GM12878 (cell line): ENCODE results near the gene OLFML2A. TPM values are rescaled to one million over a fixed set of nuclear protein-coding genes. Genes with fewer than 3 reads are reported as not detected.

Source experiments
- ATAC-seq: fragments of 200-7000 bp; cut with Tn5 transposase; 3 replicates; pipeline ENCODE4 v1.9.1; 2020; ENCODE audit warnings: mild to moderate bottlenecking, moderate library complexity
- BruUV-seq: library from RNA; stranded (reverse); fragments of 400-500 nt; replicated peaks from 2 replicates; lab custom pipeline; 2021; lab: Mats Ljungman, UMichigan
- CTCF ChIA-PET: fragments of 300-600 bp; sonication (Branson Sonifier 250); formaldehyde crosslinking; extraction: SDS; loops from one replicate; lab custom pipeline; 2021; ENCODE audit warnings: inconsistent platforms; lab: Yijun Ruan, JAX
- POLR2A ChIA-PET: fragments of 350-600 bp; formaldehyde crosslinking; extraction: SDS; loops from one replicate; lab custom pipeline; 2021; ENCODE audit warnings: inconsistent platforms; lab: Charles Lee
- RAD21 ChIA-PET: fragments of 300-600 bp; sonication (Branson Sonifier 250); formaldehyde crosslinking; loops from one replicate; lab custom pipeline; 2023; ENCODE audit warnings: antibody characterized with exemption; ENCODE audit not compliant: unreplicated experiment; lab: Charles Lee
- SMC1A ChIA-PET: fragments of 300-600 bp; sonication (Branson Sonifier 250); formaldehyde crosslinking; loops from one replicate; lab custom pipeline; 2023; ENCODE audit not compliant: unreplicated experiment, uncharacterized antibody; lab: Charles Lee
- DNase-seq: peaks from one replicate; pipeline ENCODE4 v3.0.0-alpha.2; 2011; ENCODE audit warnings: low read depth, low spot score
- FAIRE-seq: peaks from 3 replicates; lab custom pipeline; 2011; peaks lifted over from hg19 to GRCh38; lab: Jason Lieb, UNC
- H2AFZ ChIP-seq: 2 replicates; pipeline ENCODE4 v1.6.0; 2011; ENCODE audit warnings: low read depth, low read length, control low read depth; ENCODE audit not compliant: control insufficient read depth
- H3K27ac ChIP-seq: 2 replicates; pipeline ENCODE4 v1.5.1; 2011; ENCODE audit warnings: control low read depth; ENCODE audit not compliant: control insufficient read depth, insufficient read depth
- H3K27me3 ChIP-seq, 2 experiments: replicated peaks in 1 of 2; 2 replicates each; pipeline versions ENCODE4 v1.6.0 to v1.6.1; 2011; ENCODE audit warnings: low read length in 1 of 2; ENCODE audit not compliant: control insufficient read depth in 2 of 2, insufficient read depth in 2 of 2
- H3K36me3 ChIP-seq, 2 experiments: 2 replicates each; pipeline ENCODE4 v1.5.1; 2011; ENCODE audit warnings: low read length in 1 of 2; ENCODE audit not compliant: control insufficient read depth in 2 of 2, insufficient read depth in 2 of 2
- H3K4me1 ChIP-seq: 2 replicates; pipeline ENCODE4 v1.6.1; 2011; ENCODE audit warnings: mild to moderate bottlenecking, low read length, moderate library complexity, mixed read lengths; ENCODE audit not compliant: control insufficient read depth, insufficient read depth
- H3K4me2 ChIP-seq: 2 replicates; pipeline ENCODE4 v1.6.0; 2011; ENCODE audit warnings: control low read depth; ENCODE audit not compliant: control insufficient read depth, insufficient read depth
- H3K4me3 ChIP-seq: fragments of 200-600 bp; sonication (generic); 2 replicates; pipeline ENCODE4 v1.5.1; 2016
- H3K79me2 ChIP-seq: 2 replicates; pipeline ENCODE4 v1.6.0; 2011; ENCODE audit warnings: low read length; ENCODE audit not compliant: control insufficient read depth, insufficient read depth
- H3K9ac ChIP-seq: 2 replicates; pipeline ENCODE4 v1.8.0; 2011; ENCODE audit warnings: low read length, control low read depth, mixed read lengths; ENCODE audit not compliant: control insufficient read depth, insufficient read depth
- H3K9me3 ChIP-seq: replicated peaks from 3 replicates; pipeline ENCODE4 v1.5.1; 2011; ENCODE audit warnings: mild to moderate bottlenecking, low read length; ENCODE audit not compliant: control insufficient read depth, insufficient read depth
- H4K20me1 ChIP-seq: 2 replicates; pipeline ENCODE4 v1.6.0; 2011; ENCODE audit not compliant: control insufficient read depth, insufficient read depth
- BCL11A ChIP-seq: IDR thresholded peaks from 2 replicates; pipeline ENCODE4 v1.6.1; 2011; ENCODE audit warnings: low read depth, low read length
- GATAD2B ChIP-seq: fragments of 450-650 bp; conservative IDR thresholded peaks from 2 replicates; pipeline ENCODE4 v1.6.1; 2017; ENCODE audit warnings: low read depth, mild to moderate bottlenecking, moderate library complexity
- NFXL1 ChIP-seq: fragments of 450-650 bp; IDR thresholded peaks from 2 replicates; pipeline ENCODE4 v1.6.1; 2017; ENCODE audit warnings: antibody characterized with exemption, mild to moderate bottlenecking, borderline replicate concordance
- POLR2AphosphoS5 ChIP-seq: IDR thresholded peaks from 2 replicates; pipeline ENCODE4 v1.6.1; 2011; ENCODE audit warnings: mild to moderate bottlenecking, low read length, inconsistent platforms
- RELA ChIP-seq: fragments of 450-650 bp; IDR thresholded peaks from 2 replicates; pipeline ENCODE4 v1.8.0; 2014; ENCODE audit warnings: borderline replicate concordance; ENCODE audit not compliant: partially characterized antibody
- SIX5 ChIP-seq: IDR thresholded peaks from 2 replicates; pipeline ENCODE4 v1.6.1; 2011; ENCODE audit warnings: mild to moderate bottlenecking, low read depth, low read length, moderate library complexity; ENCODE audit not compliant: severe bottlenecking
- SMARCA5 ChIP-seq: fragments of 450-650 bp; IDR thresholded peaks from 2 replicates; pipeline ENCODE4 v1.6.1; 2017; ENCODE audit warnings: mild to moderate bottlenecking
- SREBF1 ChIP-seq: IDR thresholded peaks from 2 replicates; pipeline ENCODE4 v1.6.1; 2012; ENCODE audit warnings: mild to moderate bottlenecking, low read length
- STAT1 ChIP-seq: fragments of 450-650 bp; conservative IDR thresholded peaks from 2 replicates; pipeline ENCODE4 v1.6.1; 2014; ENCODE audit warnings: antibody characterized with exemption, mild to moderate bottlenecking
- SUZ12 ChIP-seq: fragments of 200-600 bp; sonication (generic); IDR thresholded peaks from one replicate; pipeline ENCODE4 v1.6.1; 2018; ENCODE audit warnings: antibody characterized with exemption, mild to moderate bottlenecking; ENCODE audit not compliant: unreplicated experiment
- WRNIP1 ChIP-seq: IDR thresholded peaks from 2 replicates; pipeline ENCODE4 v1.6.1; 2011; ENCODE audit warnings: low read depth, low read length, improper control_type of control experiment, borderline replicate concordance
- YBX1 ChIP-seq: fragments of 450-650 bp; IDR thresholded peaks from 2 replicates; pipeline ENCODE4 v1.6.1; 2016; ENCODE audit warnings: antibody characterized with exemption
- ZNF24 ChIP-seq: fragments of 450-650 bp; IDR thresholded peaks from 2 replicates; pipeline ENCODE4 v1.6.1; 2017; ENCODE audit warnings: antibody characterized with exemption, mild to moderate bottlenecking
- WGBS: methylation state at CpG from one replicate; pipeline ENCODE4 v1.1.6; 2016; ENCODE audit warnings: low lambda C conversion rate; ENCODE audit not compliant: insufficient replicate concordance, insufficient coverage; ENCODE audit errors: missing lambda C conversion rate; 5-methylcytosine and 5-hydroxymethylcytosine counted together
- in situ Hi-C: fragments of 300-500 bp; cut with MboI; formaldehyde crosslinking; loops from 9 replicates; pipeline ENCODE4 v1.14.3; 2018; ENCODE audit warnings: mixed read lengths
- intact Hi-C: fragments of 100-400 bp; cut with micrococcal nuclease; formaldehyde crosslinking; loops from one replicate; pipeline ENCODE4 v1.14.2; 2022; ENCODE audit not compliant: unreplicated experiment
- polyA plus RNA-seq, 11 experiments: library from polyadenylated mRNA; depleted of rRNA in 4 of 11; unstranded in 6 of 11; stranded (reverse) in 5 of 11; fragments of >200 nt; fragmentation: Nextera tagmentation in 4 of 11; fragmentation: Illumina TruSeq in 1 of 11; extraction: Ambion mirVana in 4 of 11; extraction: Trizol in 1 of 11; gene quantifications; 1 replicate in 1 of 11; 2 replicates in 10 of 11; pipeline versions ENCODE4 v1.2.1 to v1.2.3, GENCODE V29; 2011 to 2016; ENCODE audit warnings: inconsistent platforms in 2 of 11, missing spikeins in 2 of 11, low read depth in 1 of 11
- total RNA-seq, 4 experiments: library from RNA; depleted of rRNA in 3 of 4; stranded (reverse); fragments of >200 nt in 3 of 4; fragmentation: Illumina TruSeq in 1 of 4; extraction: Trizol in 1 of 4; gene quantifications; 2 replicates each; pipeline versions ENCODE4 v1.2.1 to v1.2.3, GENCODE V29; 2013 to 2021
- TF ChIP-seq, protein P1 (sequence below): fragments of 450-650 bp; IDR thresholded peaks from 2 replicates; pipeline ENCODE4 v1.6.1; 2014; ENCODE audit warnings: mild to moderate bottlenecking
- TF ChIP-seq, protein P2 (sequence below): fragments of 450-650 bp; IDR thresholded peaks from 2 replicates; pipeline ENCODE4 v1.6.1; 2017; ENCODE audit warnings: mild to moderate bottlenecking
- TF ChIP-seq, protein P3 (sequence below): fragments of 450-650 bp; IDR thresholded peaks from 2 replicates; pipeline ENCODE4 v1.6.1; 2017; ENCODE audit warnings: borderline replicate concordance

The OLFML2A gene
- total and polyA plus RNA-seq, 10 of the 15 experiments (the other 5 are each of a cell fraction or from before 2014, with no cell fraction given), result 0.02 to 0.13 (median 0.10) TPM; not detected in 4

DNA sequence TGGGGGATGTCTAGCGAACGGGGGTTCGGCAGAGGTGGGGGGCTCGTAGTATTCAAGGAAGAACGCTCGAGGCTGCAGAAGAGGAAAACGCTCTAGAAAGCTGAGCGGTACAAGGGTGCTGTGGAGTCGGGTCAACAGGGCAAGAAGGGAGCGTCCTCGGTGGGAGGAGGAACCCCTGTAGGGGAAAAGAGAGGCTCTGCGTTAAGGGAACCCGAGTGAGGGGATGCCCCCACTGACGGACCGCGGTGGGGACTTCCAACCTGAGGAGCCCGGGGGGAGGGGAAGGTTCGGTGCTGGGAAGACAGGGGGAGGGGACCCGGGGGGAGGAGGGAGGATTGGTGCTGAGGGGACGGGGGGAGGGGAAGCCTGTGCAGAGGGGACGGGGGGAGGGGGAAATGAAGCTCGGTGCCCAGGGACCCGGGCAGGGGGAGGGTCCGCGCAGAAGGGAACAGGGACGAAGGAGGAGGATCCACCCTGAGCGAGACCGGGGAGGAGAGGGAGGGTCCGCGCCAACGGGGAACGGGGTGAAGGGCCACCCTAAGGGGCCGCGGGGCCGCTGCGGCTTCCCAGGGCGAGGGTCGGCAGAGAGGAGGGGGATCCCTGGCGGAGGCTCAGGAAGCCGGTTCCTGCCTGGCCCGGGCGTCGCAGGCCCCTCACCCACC is 6.4 kb upstream of the OLFML2A start (continued):
- peak; percentile 62 for TF ChIP-seq RELA

DNA sequence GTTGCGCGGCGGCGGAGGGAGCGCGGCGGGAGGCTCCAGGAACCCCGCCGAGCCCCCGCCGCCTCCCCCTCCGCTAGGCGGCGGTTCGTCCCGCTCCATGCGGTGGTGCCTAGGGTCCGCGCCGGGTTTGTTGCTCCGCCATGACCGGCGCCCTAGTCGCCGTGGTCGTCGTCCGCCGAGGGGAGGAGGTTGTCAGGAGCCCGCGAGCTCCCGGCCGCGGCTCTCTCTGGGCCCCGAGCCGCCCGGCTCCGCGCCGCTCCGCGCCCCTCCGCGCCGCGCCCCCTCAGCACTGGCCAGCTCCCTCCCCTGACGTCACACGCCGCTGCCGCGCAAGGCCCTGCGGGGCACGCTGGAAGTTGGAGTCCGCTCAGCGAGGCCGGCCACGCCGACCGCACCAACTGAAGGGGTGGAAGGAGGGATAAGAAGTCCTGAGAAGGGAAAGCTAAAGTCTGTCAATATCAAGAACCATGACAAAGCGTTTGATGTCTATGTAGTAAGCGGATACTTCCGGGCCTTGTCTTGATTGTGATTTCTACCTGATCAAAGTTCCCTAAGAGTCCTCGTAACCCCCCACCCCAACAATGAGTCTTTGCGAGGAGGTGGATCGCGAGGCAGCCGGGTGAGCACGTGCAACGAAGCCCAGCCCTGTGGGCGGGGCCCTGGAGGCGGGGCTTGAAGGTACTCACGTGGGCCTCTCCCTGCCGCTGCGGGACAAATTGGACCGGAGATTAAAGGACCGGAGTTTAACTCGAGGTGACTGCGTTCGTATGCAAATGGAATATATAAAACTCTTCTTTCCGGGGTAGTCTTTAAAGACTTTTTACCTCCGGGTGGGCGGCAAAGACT is 5.7 kb upstream of the OLFML2A start, which contains the start of gene NR6A1:
Gene NR6A1 (minus strand): TSS at position 291 of the 846 bp plus-strand sequence.
- peak within 1 kb of the TSS; percentile 100 for H2AFZ ChIP-seq
- ATAC-seq (peak; percentile 88), FAIRE-seq (peak; percentile 73), DNase-seq (peak; percentile 92)
- peaks cover 40% of the 10 kb centered on the region for H3K79me2 ChIP-seq
- BruUV-seq, result no TSS peak
- ChIA-PET POLR2A (interaction anchor here (0.5 to 4.5 kb wide), 10 partner anchors 53 to 470 kb away, joined by 3 to 41 read pairs (median 4); partner anchors contain the start of genes ARPC5L, HSPA5, RPL35 and WDR38), RAD21 (interaction anchor here (0.8 to 6.7 kb wide), 14 partner anchors 7 to 372 kb away, joined by 3 to 180 read pairs (median 6); partner anchors contain the start of genes ARPC5L, RPL35, SCAI and WDR38), SMC1A (interaction anchor here (0.6 to 9.9 kb wide), 11 partner anchors 12 to 591 kb away, joined by 3 to 233 read pairs (median 7); partner anchors contain the start of genes ARPC5L, RPL35, SCAI and WDR38), CTCF (interaction anchor here (0.6 to 16.1 kb wide), 30 partner anchors 9 to 613 kb away, joined by 3 to 575 read pairs (median 4); partner anchors contain the start of genes ARPC5L, RPL35, SCAI and WDR38)
- intact Hi-C loops (loop anchor here (1.0 kb wide), 1 partner anchor 123 kb away; no protein-coding TSS in a partner anchor), in situ Hi-C loops (loop anchor here (5.0 kb wide), 3 partner anchors 81 to 601 kb away; partner anchors contain the start of genes SCAI and WDR38)
- H4K20me1 ChIP-seq, result no peaks in the 10 kb centered on the region
- peak within 1 kb of the TSS; percentile 86 for H3K27ac ChIP-seq
- peak within 1 kb of the TSS; percentile 80 for H3K4me2 ChIP-seq
- H3K36me3 ChIP-seq, result no peaks in the 10 kb centered on the region
- H3K4me1 ChIP-seq, result peaks cover 21% of the 10 kb centered on the region
- peak within 1 kb of the TSS; percentile 78 for H3K9ac ChIP-seq
- no peaks in the 10 kb centered on the region for H3K27me3 ChIP-seq
- no peaks in the 10 kb centered on the region for H3K9me3 ChIP-seq
- under 1% methylated on average over 42 of the region's 82 CpGs for WGBS
- H3K4me3 ChIP-seq, result peak within 1 kb of the TSS; percentile 97
- TF ChIP-seq, protein P1, sequence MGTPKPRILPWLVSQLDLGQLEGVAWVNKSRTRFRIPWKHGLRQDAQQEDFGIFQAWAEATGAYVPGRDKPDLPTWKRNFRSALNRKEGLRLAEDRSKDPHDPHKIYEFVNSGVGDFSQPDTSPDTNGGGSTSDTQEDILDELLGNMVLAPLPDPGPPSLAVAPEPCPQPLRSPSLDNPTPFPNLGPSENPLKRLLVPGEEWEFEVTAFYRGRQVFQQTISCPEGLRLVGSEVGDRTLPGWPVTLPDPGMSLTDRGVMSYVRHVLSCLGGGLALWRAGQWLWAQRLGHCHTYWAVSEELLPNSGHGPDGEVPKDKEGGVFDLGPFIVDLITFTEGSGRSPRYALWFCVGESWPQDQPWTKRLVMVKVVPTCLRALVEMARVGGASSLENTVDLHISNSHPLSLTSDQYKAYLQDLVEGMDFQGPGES, result peak; percentile 72
- TF ChIP-seq ZNF24 (peak; percentile 7; the same call in 1 of the 2 replicates), YBX1 (no peak), SUZ12 (no peak), BCL11A (no peak), SIX5 (peak; percentile 89), POLR2AphosphoS5 (no peak), SMARCA5 (peak; percentile 92), SREBF1 (peak; percentile 100), GATAD2B (peak; percentile 97), NFXL1 (0 out of 2 replicates have a peak, but pooled peaks have one; percentile 21), STAT1 (peak; percentile 100; the same call in 1 of the 2 replicates), WRNIP1 (peak; percentile 38; the same call in 1 of the 2 replicates)
- TF ChIP-seq, protein P2, sequence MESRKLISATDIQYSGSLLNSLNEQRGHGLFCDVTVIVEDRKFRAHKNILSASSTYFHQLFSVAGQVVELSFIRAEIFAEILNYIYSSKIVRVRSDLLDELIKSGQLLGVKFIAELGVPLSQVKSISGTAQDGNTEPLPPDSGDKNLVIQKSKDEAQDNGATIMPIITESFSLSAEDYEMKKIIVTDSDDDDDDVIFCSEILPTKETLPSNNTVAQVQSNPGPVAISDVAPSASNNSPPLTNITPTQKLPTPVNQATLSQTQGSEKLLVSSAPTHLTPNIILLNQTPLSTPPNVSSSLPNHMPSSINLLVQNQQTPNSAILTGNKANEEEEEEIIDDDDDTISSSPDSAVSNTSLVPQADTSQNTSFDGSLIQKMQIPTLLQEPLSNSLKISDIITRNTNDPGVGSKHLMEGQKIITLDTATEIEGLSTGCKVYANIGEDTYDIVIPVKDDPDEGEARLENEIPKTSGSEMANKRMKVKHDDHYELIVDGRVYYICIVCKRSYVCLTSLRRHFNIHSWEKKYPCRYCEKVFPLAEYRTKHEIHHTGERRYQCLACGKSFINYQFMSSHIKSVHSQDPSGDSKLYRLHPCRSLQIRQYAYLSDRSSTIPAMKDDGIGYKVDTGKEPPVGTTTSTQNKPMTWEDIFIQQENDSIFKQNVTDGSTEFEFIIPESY, result no peak
- TF ChIP-seq, protein P3, sequence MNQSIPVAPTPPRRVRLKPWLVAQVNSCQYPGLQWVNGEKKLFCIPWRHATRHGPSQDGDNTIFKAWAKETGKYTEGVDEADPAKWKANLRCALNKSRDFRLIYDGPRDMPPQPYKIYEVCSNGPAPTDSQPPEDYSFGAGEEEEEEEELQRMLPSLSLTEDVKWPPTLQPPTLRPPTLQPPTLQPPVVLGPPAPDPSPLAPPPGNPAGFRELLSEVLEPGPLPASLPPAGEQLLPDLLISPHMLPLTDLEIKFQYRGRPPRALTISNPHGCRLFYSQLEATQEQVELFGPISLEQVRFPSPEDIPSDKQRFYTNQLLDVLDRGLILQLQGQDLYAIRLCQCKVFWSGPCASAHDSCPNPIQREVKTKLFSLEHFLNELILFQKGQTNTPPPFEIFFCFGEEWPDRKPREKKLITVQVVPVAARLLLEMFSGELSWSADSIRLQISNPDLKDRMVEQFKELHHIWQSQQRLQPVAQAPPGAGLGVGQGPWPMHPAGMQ, result no peak
